Measurements from ENCODE around the gene CCDC120.

The CCDC120 gene

GRCh38 chrX:49058794-49059193 is at the start of gene CCDC120:
Gene CCDC120, plus strand, starts transcription at chrX:49058999. Its CDS starts 3,043 bp downstream, at chrX:49062042.
- no peak for DNase-seq

- DNase-seq: no peak
Measured at GRCh38 chrX:49019050-49019449, 39.7 kb upstream of the CCDC120 start.

GRCh38 chrX:49019599-49020249 is 39.1 kb upstream of the CCDC120 start:
- DNase-seq: no peak

GRCh38 chrX:49029876-49030275 is 28.9 kb upstream of the CCDC120 start:
- no peak for DNase-seq

- DNase-seq: no peak
Measured at GRCh38 chrX:49030283-49030682, 28.5 kb upstream of the CCDC120 start.

- DNase-seq: no peak
Measured at GRCh38 chrX:49037883-49038475, 20.8 kb upstream of the CCDC120 start.

DNA sequence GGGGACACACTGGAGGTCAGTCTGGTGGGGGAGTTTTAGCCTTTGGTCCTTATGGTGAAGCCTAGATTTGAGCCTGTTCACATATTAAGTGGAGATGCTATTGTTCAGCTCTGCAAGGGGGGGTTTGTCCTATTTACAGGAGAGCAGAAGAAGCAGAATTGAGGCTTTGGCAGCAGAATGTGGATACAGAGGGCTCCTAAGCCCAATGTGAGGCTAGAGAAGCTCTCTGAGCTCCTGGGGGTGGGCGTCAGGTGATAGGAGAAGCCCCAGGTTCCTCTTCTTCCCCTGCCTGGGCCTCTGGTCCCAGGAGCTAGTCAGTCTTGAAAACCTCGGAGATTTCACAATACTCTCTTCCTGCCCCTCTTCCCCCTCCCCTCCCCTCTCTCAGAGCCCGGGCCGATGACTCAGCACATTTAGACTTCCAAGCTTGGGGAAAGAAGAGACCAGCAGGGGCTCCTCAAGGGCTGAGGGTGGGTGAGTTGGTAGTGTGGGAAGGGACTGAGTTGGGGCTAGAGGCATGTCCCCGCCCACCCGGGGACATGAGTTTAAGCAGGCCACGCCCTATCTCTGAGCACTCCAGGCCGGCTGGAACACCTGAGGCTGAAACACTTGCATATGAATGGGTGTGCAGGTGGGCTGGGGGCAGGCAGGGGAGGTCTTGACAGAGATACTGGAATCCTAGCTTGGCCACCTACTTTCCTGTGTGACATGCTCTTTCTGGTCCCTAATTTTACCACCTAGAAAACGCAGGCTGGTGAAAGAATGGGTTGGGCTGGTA is 19.0 kb upstream of the CCDC120 start:
- peak; percentile 20 for DNase-seq

DNA sequence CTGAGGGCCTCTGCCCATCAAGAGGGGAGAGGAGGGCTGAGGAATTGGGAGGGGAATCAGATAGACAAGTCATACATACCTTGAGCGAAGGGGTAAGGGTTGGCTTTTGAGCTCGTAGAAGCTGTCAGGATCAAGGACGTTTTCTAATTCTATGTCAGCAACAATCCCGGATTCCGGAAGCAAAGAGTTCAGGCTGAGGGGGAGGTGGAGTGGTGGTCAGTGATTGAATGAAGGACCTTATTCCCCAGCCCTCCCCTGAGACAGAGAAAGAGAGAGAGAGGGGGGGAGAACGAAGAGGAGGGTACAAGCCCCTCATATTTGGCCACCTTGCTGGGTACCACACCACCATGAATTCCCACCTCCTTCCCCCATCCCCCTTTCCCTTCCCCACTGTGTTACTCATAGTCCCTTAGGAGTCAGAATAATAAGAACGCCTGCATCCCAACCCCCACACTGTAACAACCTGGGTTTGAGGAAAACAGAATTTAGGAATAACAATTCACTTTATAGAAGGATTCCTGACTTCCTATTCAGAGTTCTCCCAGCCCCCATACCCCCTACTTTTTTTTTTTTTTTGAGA is 18.3 kb upstream of the CCDC120 start:
- no peak for DNase-seq

- DNase-seq: peak; percentile 1
Measured at GRCh38 chrX:49041744-49042580, 16.8 kb upstream of the CCDC120 start.

DNA sequence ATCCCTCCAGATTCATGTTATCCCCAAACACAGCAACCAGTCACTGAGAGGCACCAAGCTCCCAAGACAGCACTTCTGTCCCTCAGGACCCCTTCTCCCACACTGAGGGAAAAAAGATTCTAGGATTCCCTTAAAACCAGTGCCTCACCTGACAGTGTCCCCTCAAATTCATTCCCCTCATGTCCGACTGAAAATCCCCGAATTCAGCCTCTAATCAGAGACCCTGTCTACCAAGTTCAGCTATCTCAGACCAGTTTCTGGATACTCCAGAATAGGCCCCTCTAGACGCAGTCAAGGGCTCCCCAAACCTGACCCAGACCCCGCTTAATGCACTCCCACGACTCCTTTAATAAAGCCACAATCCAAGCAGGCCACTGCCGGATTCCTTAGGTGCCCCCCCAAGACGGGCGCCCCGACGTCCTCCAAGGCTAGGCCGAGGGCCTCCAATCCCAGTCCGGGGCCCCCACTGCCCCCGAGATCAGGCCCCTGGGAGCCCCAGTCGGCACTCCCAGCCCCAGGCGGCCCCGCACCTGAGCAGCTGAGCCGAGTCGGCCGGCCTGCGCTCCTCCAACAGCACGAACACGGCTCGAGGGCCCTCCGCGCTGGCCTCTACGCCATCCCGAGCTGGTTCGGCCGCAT is 16.1 kb upstream of the CCDC120 start:
- no peak for DNase-seq

DNA sequence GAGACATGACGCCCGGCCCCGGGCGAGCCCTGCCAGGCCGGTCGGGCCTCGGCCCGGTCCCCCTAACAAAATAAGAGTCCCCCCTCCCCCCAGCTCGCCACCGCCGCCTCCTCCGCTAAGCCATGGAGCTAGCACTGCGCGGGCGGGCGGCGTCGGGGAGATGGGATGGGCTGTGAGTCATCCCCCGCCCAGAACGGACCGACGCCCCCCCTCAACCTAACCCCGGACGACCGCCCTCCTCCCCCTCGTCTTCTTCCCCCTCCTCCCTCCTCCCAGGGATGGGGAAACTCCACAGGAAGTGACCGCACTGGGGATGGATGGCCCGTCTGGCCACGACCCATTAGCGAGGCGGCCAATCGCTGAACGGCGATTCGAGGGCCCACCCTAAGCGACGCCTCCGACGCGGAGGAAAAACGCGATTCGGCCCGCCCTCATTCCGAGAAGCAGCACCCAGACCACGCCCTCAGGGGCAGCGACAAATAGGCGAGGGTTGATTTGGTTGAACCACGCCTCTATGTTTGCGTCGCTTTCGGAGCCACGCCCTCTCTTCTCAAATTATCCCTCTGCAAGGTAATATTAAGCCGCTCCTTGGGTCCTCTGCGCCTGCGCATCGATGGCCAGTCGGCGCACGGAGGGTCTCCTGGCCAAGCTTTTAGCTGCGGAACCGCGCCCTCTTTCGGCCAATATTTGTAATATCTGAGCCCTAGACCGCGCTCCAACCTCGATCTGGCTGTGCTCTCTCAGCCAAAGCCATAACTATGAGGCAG is 15.4 kb upstream of the CCDC120 start, which contains the start of gene TFE3:
Gene TFE3, minus strand, starts transcription at position 138 of the 767 bp plus-strand sequence. Its CDS starts 131 bp downstream, at position 7.
- peak; percentile 93 for DNase-seq

GRCh38 chrX:49043987-49044281 is 14.9 kb upstream of the CCDC120 start:
- no peak for DNase-seq

DNA sequence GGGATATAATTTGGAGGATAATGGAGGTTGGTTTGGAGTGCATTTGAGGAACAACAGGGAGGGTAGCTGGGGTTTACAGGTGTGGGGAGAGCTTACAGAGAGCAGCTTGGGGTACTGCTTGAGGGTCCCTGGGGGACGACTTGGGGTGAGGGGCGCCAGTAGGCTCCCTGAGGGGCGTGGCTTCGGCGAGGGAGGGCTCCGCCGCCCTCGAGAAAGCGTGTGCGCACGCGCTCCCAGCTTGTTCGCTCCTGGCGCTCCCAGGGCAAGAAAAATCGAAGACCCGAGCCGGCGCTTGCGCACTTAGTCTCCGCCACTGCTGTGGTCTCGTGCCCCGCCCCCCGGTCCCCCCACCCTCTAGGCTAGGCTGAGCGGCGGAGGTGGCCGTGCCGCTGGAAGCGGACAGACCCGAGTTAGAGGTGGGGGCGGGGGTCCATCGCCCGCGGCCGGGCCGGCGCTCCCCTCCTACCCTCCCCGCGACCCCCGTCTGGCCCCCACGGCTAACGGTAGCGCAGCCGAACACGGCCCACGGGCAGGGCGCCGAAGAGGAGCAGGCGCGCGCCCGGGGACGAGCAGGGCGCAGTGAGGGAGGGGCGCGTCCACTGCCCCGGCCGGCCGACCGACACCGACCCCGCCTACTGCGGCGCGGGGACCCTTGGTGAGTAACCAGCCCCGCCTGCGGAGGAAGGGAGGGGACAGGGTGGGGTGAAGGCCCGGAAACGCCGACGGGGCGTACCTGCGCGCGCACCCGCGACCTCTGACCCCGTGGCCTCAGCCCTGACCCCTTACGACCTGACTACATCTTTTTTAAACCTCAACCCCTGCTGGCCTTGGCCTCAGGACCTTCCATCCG is 5.4 kb upstream of the CCDC120 start:
- DNase-seq: peak; percentile 46

DNA sequence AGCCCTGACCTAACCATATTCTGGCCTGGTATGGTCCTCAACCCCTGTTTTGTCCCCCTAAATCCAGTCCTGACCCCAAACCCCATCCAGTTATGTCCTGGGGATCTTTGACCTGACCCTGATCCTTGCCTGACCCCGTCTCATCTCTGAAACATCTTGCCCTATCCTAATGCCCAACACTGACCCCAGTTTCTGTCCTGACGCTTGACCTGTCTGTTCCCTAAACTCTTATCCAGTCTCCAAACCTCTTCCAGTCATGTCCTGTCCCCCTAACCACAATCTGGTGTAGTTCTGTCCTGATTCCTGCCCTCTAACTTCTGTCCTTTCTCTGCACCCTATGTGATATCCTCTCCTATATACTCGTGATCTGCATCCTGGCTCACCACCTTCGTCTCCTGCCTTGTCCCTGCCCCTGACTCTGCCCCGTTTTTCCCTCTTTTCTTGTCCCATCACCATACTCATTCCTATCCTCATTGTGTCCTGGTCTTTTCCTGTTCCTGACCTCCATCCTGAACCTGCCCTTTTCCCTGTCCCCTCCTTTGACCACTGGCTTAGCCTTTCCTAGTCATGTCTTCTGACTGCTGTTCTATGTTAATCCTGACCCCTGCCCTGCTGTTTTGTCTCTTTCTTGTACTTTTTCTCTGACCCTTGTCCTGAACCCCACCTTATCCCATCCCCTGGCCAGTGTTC is 4.6 kb upstream of the CCDC120 start:
- no peak for DNase-seq

GRCh38 chrX:49059201-49059600 is 402 bp downstream of the CCDC120 start:
- DNase-seq: no peak

- DNase-seq: no peak
Measured at GRCh38 chrX:49059681-49060085, 884 bp downstream of the CCDC120 start.

DNA sequence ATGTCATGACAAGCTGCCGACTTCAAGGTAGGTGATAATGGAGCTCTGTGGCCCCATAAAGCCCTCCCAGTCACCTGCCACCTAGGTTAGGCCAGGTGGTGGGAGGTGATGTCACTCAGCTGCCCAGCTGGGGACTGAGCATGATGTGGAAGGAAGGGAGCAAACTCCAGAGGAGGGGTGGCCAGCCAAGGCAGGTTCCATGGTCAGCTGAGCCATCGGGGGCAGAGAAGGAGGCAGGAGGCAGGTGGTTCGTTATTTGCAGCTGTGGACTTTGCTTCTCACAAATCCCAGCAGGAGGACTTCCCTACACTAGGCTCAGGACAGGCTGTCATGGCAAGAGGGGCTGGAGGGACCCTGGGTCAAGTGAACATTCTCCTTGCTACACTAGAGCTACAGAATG is 2.1 kb downstream of the CCDC120 start:
- no peak for DNase-seq

DNA sequence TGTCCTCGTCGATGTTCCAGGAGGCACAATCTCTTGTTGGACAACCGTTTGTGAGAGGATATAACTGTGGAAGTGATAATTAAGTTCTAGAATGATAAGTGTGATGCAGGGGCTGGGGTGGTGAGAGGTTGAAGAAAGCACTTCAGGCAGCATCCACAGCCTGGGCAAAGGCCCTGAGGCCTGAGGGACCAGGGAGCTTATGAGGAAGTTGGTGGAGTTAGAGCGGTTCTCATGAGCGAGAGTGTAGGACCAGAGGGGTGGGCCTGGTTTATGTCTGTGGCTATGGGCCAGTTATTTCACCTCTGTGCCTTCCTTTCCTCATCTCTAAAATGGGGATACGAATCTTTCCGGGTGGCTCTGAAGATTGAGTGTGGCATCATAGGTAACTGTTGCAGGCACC is 2.7 kb downstream of the CCDC120 start:
- DNase-seq: no peak

- no peak for DNase-seq
Measured at GRCh38 chrX:49061916-49062315, 3.1 kb downstream of the CCDC120 start.

GRCh38 chrX:49063715-49064114 is 4.9 kb downstream of the CCDC120 start:
- DNase-seq: no peak
